ENCODE data around the gene EIF3A.

- TF ChIP-seq CTCF (IDR thresholded peaks at IDR 0.05; ENCODE audit: low read depth, low read length, poor library complexity, severe bottlenecking) (no peak), EZH2phosphoT487 (IDR thresholded peaks at IDR 0.05; ENCODE audit: borderline replicate concordance, low read length) (no peak)
These were observed 54.8 kb downstream of the EIF3A start for GRCh38 chr10:119025776-119026175.
